Measurements from ENCODE around the gene HSD17B1. TPM values are rescaled to one million over a fixed set of nuclear protein-coding genes. Genes with fewer than 3 reads are reported as not detected.
A peak's percentile ranks its signal among the peaks of the same experiment; 100 is the strongest.

Gene HSD17B1
- total and polyA plus RNA-seq, 2 of the 13 experiments (the other 11 are each of a cell fraction or from before 2014, with no cell fraction given) = 0.54 to 0.93 TPM

- TF ChIP-seq IRX3 (CRISPR knock-in tag; IDR thresholded peaks at IDR 0.05; ENCODE audit: borderline replicate concordance, low read depth) = no peak
- peak; percentile 41; the same call in 1 of the 2 replicates for TF ChIP-seq ZNF788 (CRISPR knock-in tag; IDR thresholded peaks at IDR 0.05; ENCODE audit: borderline replicate concordance)
- TF ChIP-seq SP5 (CRISPR knock-in tag; IDR thresholded peaks at IDR 0.05; ENCODE audit: borderline replicate concordance, low read depth) = peak; percentile 33; the same call in 1 of the 2 replicates
- no peak for TF ChIP-seq MAZ (IDR thresholded peaks at IDR 0.05; ENCODE audit: borderline replicate concordance, low read depth, low read length)
- TF ChIP-seq MAZ (CRISPR knock-in tag; IDR thresholded peaks at IDR 0.05; ENCODE audit: low read depth) = peak; percentile 53; the same call in 1 of the 2 replicates
- TF ChIP-seq ZNF556 (CRISPR knock-in tag; IDR thresholded peaks at IDR 0.05; ENCODE audit: borderline replicate concordance) = peak; percentile 11; the same call in 1 of the 2 replicates
- no peak for TF ChIP-seq ZNF572 (CRISPR knock-in tag; IDR thresholded peaks at IDR 0.05)
- TF ChIP-seq KDM6A (CRISPR knock-in tag; IDR thresholded peaks at IDR 0.05; ENCODE audit: low read depth) = peak; percentile 75; the same call in 1 of the 2 replicates
- TF ChIP-seq TOE1 (CRISPR knock-in tag; IDR thresholded peaks at IDR 0.05) = peak; percentile 56; the same call in 1 of the 2 replicates
- TF ChIP-seq ZNF891 (CRISPR knock-in tag; IDR thresholded peaks at IDR 0.05) = no peak
- no peak for TF ChIP-seq STAG1 (CRISPR knock-in tag; IDR thresholded peaks at IDR 0.05)
- TF ChIP-seq SIN3B (IDR thresholded peaks at IDR 0.05; ENCODE audit: low read length) = no peak
- peak; percentile 49; the same call in 1 of the 2 replicates for TF ChIP-seq ZFP82 (CRISPR knock-in tag; IDR thresholded peaks at IDR 0.05; ENCODE audit: borderline replicate concordance)
- TF ChIP-seq SMARCE1 (IDR thresholded peaks at IDR 0.05; ENCODE audit: borderline replicate concordance) = no peak
- peak; percentile 62; the same call in 1 of the 2 replicates for TF ChIP-seq ZNF451 (CRISPR knock-in tag; IDR thresholded peaks at IDR 0.05)
- 0 out of 2 replicates have a peak, but pooled peaks have one; percentile 19 for TF ChIP-seq BRD4 (CRISPR knock-in tag; IDR thresholded peaks at IDR 0.05)
- no peak for TF ChIP-seq EHMT2 (IDR thresholded peaks at IDR 0.05; ENCODE audit: borderline replicate concordance, low read depth, low read length)
- 0 out of 2 replicates have a peak, but pooled peaks have one; percentile 3 for TF ChIP-seq ZNF768 (CRISPR knock-in tag; IDR thresholded peaks at IDR 0.05)
- no peak for TF ChIP-seq ZNF615 (CRISPR knock-in tag; IDR thresholded peaks at IDR 0.05; ENCODE audit: borderline replicate concordance)
- peak; percentile 12; the same call in 1 of the 2 replicates for TF ChIP-seq ZNF263 (CRISPR knock-in tag; IDR thresholded peaks at IDR 0.05)
- 0 out of 2 replicates have a peak, but pooled peaks have one; percentile 16 for TF ChIP-seq ZNF746 (CRISPR knock-in tag; IDR thresholded peaks at IDR 0.05)
- TF ChIP-seq, protein P1, sequence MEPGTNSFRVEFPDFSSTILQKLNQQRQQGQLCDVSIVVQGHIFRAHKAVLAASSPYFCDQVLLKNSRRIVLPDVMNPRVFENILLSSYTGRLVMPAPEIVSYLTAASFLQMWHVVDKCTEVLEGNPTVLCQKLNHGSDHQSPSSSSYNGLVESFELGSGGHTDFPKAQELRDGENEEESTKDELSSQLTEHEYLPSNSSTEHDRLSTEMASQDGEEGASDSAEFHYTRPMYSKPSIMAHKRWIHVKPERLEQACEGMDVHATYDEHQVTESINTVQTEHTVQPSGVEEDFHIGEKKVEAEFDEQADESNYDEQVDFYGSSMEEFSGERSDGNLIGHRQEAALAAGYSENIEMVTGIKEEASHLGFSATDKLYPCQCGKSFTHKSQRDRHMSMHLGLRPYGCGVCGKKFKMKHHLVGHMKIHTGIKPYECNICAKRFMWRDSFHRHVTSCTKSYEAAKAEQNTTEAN (CRISPR knock-in tag; conservative IDR thresholded peaks at IDR 0.05) = peak; percentile 94
- TF ChIP-seq ZFAT (CRISPR knock-in tag; conservative IDR thresholded peaks at IDR 0.05) = no peak
- TF ChIP-seq, protein P2, sequence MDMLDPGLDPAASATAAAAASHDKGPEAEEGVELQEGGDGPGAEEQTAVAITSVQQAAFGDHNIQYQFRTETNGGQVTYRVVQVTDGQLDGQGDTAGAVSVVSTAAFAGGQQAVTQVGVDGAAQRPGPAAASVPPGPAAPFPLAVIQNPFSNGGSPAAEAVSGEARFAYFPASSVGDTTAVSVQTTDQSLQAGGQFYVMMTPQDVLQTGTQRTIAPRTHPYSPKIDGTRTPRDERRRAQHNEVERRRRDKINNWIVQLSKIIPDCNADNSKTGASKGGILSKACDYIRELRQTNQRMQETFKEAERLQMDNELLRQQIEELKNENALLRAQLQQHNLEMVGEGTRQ (IDR thresholded peaks at IDR 0.05; ENCODE audit: low read depth, low read length) = no peak
- TF ChIP-seq, protein P2 (CRISPR knock-in tag; IDR thresholded peaks at IDR 0.05; ENCODE audit: borderline replicate concordance) = peak; percentile 61; the same call in 1 of the 2 replicates
- peak; percentile 57 for TF ChIP-seq MTA1 (CRISPR knock-in tag; IDR thresholded peaks at IDR 0.05; ENCODE audit: borderline replicate concordance)
- no peak for TF ChIP-seq SSRP1 (CRISPR knock-in tag; IDR thresholded peaks at IDR 0.05)
- 0 out of 2 replicates have a peak, but pooled peaks have one; percentile 22 for TF ChIP-seq HOXA9 (CRISPR knock-in tag; IDR thresholded peaks at IDR 0.05; ENCODE audit: borderline replicate concordance)
- peak; percentile 75 for TF ChIP-seq NRL (CRISPR knock-in tag; IDR thresholded peaks at IDR 0.05; ENCODE audit: borderline replicate concordance)
Observed at GRCh38 chr17:42541041-42541833, 11.5 kb upstream of the HSD17B1 start (continued).
